Pulmonary artery endothelial cell (primary cell): Measurements from ENCODE around the gene ATXN3. TPM values are rescaled to one million over a fixed set of nuclear protein-coding genes. Genes with fewer than 3 reads are reported as not detected.

Source experiments
- DNase-seq: peaks from one replicate; pipeline ENCODE4 v3.0.0-alpha.2; 2011; ENCODE audit warnings: low read depth, low spot score
- total RNA-seq: library from RNA; depleted of rRNA; stranded (reverse); fragments of >200 nt; gene quantifications from 2 replicates; pipeline ENCODE4 v1.2.3, GENCODE V29; 2014

Gene ATXN3
- total RNA-seq, 1 donor from 2014 or later, result 41.7 TPM

DNA sequence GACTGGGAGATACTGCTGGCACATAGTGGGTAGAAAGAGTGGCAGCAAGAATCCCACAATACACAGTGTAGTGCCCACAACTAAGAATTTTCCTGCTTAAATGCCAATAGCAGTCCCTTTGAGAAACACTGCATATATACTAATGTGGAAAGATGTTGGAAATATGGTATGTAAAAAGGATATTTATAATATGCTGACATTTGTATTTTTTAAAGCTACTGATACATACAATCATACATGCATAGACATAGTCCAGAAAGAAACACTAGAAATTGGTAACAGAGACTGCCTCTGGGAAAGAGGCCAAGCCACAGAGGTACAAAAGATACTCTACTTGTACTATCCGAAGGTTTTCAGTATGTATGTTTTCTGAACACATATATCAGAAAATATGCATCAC is 96.8 kb downstream of the ATXN3 start:
- DNase-seq, result no peak

Other genes starting within 250 kb of the ATXN3 start
- 0.07 TPM in 1 of 2 replicates, not detected in the other for gene TC2N, start 239.0 kb downstream of the ATXN3 start, total RNA-seq
- 0.74 and 2.5 TPM in 2 replicates for gene FBLN5, start 158.9 kb downstream of the ATXN3 start, total RNA-seq
- gene TRIP11, start 66.5 kb downstream of the ATXN3 start, total RNA-seq, result 36.3 and 47.6 TPM in 2 replicates
- gene NDUFB1, start 15.1 kb upstream of the ATXN3 start, total RNA-seq, result 140 and 236 TPM in 2 replicates
- gene CPSF2, start 15.4 kb upstream of the ATXN3 start, total RNA-seq, result 39.2 and 85.5 TPM in 2 replicates
- not detected in 2 replicates for gene SLC24A4, start 216.6 kb upstream of the ATXN3 start, total RNA-seq